Heart left ventricle (tissue), 13 donors: ENCODE results near the gene ZBTB46.

Experiments used
- CTCF ChIP-seq, 12 donors: fragments of 200-600 bp; sonication (generic) in 4 of 12; IDR thresholded peaks; one replicate each; pipeline versions ENCODE4 v1.5.0 to v1.8.0; 2018 to 2022; ENCODE audit warnings: antibody characterized with exemption in 12 of 12, mild to moderate bottlenecking in 5 of 12
- POLR2A ChIP-seq, 2 donors: fragments of 450-650 bp; IDR thresholded peaks; one replicate each; pipeline ENCODE4 v1.6.1; 2017; ENCODE audit warnings: antibody characterized with exemption in 2 of 2, mild to moderate bottlenecking in 2 of 2, moderate library complexity in 2 of 2
- donor health status: ischemic (EF 13 %, LVEDD 7.1; RV severe dilation, severe dysfunction).
- donor health status: DM: no; HTN: yes; CAD: no.
- donor health status: DM: no; HTN: no; CAD: no.
- donor health status: ischemic (EF 25% LVEDD 6.9; RV normal size, moderate dysfunction).
- donor health status: ischemic (EF 25% LVEDD 5.7; RV mildly dilated, moderate dysfunction).
- donor health status: ischemic (EF 35%, LVEDD 5.7; RV mildly dilated, moderate dysfunction).
- donor health status: nonischemic (EF 11% LVEDD 7.7; RV severe dilation, severe dysfunction).
- donor health status: DM: yes; HTN: yes; CAD: no.
- donor health status: PGD.
- donor health status: ischemic (EF 29% LVEDD 5.4; RV normal size, mild dysfunction).
- donor health status: nonischemic (EF 23%, LVEDD 6.1; RV moderate dilation, normal function).

DNA sequence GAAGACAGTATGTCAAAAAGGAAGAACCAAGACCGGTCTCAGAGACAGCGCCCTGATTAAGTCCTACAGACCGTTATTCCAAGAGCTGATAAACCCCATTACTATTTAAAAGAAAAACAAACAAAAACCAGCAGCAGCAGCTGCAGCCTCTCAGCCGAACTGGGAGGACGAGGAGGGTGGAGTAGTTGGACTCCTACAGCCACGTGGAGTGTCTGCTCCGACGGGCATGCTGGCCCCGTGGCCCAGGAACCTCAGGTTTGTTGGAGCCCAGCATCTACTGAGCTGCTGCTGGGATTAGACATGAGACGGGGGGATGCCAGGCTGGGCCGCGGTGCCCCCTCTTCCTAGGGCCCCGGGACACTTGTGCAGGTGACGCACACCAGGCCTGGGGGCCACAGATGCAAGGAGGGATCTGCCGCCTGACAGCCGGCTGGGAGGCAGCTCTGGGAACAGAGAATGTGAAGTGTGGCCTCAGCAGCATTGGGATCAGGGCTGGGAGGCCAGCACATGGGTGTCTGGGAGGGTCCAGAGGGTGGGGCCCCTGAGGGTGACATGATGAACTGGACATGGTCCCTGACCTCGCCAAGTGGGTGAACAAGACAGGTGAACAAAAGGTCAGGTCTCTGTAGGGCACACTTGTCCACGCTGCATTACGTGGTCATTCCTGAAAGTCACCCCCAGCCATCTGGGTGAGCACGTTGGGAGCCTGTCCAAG lies 2.9 kb upstream of the ZBTB46 start:
- TF ChIP-seq CTCF (IDR thresholded peaks at IDR 0.05) (no peak), POLR2A (IDR thresholded peaks at IDR 0.05) (no peak)
